Colonic mucosa (tissue), 4 donors: ENCODE measurements around the gene PCSK2. TPM values are rescaled to one million over a fixed set of nuclear protein-coding genes. Genes with fewer than 3 reads are reported as not detected.

Source experiments
- DNase-seq: peaks from one replicate; pipeline ENCODE4 v3.0.0-alpha.2; 2020
- H3K27ac ChIP-seq: fragments of 200-600 bp; one replicate; pipeline ENCODE4 v1.8.0; 2021
- H3K27me3 ChIP-seq: fragments of 200-600 bp; one replicate; pipeline ENCODE4 v1.8.0; 2021
- H3K36me3 ChIP-seq: fragments of 200-600 bp; one replicate; pipeline ENCODE4 v1.8.0; 2021
- H3K4me1 ChIP-seq: fragments of 200-600 bp; one replicate; pipeline ENCODE4 v1.8.0; 2021; ENCODE audit warnings: mild to moderate bottlenecking
- H3K4me3 ChIP-seq: fragments of 200-600 bp; one replicate; pipeline ENCODE4 v1.8.0; 2021
- H3K9ac ChIP-seq, 2 donors: one replicate each; pipeline ENCODE4 v1.7.0; 2013; ENCODE audit warnings: control low read depth in 2 of 2, low read depth in 2 of 2, low read length in 2 of 2
- H3K9me3 ChIP-seq: fragments of 200-600 bp; one replicate; pipeline ENCODE4 v1.8.0; 2021
- intact Hi-C: fragments of 100-400 bp; cut with DNase I; formaldehyde crosslinking; loops from one replicate; pipeline ENCODE4 v1.14.1; 2022
- total RNA-seq, 2 donors: library from RNA; stranded (reverse); fragmentation: NEBNext Ultra II Directional in 1 of 2; extraction: Animal tissue kit (Norgen Biotek cat#: 25700) in 1 of 2; gene quantifications; one replicate each; pipeline ENCODE4 v1.2.1, GENCODE V29; 2021
- TF ChIP-seq, protein P1 (sequence below): fragments of 200-600 bp; IDR thresholded peaks from one replicate; pipeline ENCODE4 v1.8.0; 2022; ENCODE audit warnings: antibody characterized with exemption, mild to moderate bottlenecking
- donor health status: healthy.
- donor health status: DM: no; HTN: no; CAD: no.
- donor health status: DM: no; HTN: no; CAD: no.

The PCSK2 gene
- total RNA-seq, 2 donors from 2014 or later, result 0.32 to 2.0 TPM

GRCh38 chr20:17350321-17350720, 123.5 kb downstream of the PCSK2 start:
- no peaks in the 10 kb centered on the region for H3K27me3 ChIP-seq
- H3K36me3 ChIP-seq, result no peaks in the 10 kb centered on the region
- intact Hi-C loops, result no loop called here
- no peak overlapping the region for H3K4me3 ChIP-seq
- H3K9ac ChIP-seq, result no peak overlapping the region
- TF ChIP-seq, protein P1, sequence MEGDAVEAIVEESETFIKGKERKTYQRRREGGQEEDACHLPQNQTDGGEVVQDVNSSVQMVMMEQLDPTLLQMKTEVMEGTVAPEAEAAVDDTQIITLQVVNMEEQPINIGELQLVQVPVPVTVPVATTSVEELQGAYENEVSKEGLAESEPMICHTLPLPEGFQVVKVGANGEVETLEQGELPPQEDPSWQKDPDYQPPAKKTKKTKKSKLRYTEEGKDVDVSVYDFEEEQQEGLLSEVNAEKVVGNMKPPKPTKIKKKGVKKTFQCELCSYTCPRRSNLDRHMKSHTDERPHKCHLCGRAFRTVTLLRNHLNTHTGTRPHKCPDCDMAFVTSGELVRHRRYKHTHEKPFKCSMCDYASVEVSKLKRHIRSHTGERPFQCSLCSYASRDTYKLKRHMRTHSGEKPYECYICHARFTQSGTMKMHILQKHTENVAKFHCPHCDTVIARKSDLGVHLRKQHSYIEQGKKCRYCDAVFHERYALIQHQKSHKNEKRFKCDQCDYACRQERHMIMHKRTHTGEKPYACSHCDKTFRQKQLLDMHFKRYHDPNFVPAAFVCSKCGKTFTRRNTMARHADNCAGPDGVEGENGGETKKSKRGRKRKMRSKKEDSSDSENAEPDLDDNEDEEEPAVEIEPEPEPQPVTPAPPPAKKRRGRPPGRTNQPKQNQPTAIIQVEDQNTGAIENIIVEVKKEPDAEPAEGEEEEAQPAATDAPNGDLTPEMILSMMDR, result no peak
- H3K27ac ChIP-seq, result no peak overlapping the region
- no peaks in the 10 kb centered on the region for H3K9me3 ChIP-seq
- H3K4me1 ChIP-seq, result no peaks in the 10 kb centered on the region
- DNase-seq, result no peak

DNA sequence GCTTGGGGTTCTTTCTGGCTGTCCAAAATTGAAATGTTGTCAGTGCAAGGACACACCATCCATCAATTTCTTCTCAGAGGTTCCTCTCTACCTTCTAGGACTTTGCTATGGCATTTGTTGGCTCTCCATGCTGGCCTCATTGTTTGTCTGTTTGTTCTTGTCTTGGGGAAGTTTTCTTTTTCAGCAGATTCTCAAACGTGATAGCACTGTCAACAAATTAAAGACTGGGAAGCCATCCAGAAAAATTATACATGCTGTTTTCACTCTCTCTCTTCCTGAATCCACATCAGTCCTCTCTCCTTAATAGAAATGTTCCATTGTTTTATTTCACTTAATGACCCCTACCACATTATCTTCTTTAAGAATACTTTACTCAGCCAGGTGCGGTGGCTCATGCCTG, 130.4 kb downstream of the PCSK2 start:
- Histone ChIP-seq H3K27ac (no peak overlapping the region), H3K36me3 (no peaks in the 10 kb centered on the region), H3K27me3 (no peaks in the 10 kb centered on the region), H3K9ac (no peak overlapping the region), H3K9me3 (no peaks in the 10 kb centered on the region), H3K4me3 (no peak overlapping the region), H3K4me1 (no peaks in the 10 kb centered on the region)
- intact Hi-C loops, result no loop called here
- DNase-seq, result no peak
- TF ChIP-seq, protein P1, result no peak

- Histone ChIP-seq H3K4me1 (no peaks in the 10 kb centered on the region), H3K4me3 (no peak overlapping the region), H3K27ac (no peak overlapping the region), H3K36me3 (no peaks in the 10 kb centered on the region), H3K9me3 (no peaks in the 10 kb centered on the region), H3K27me3 (no peaks in the 10 kb centered on the region), H3K9ac (no peak overlapping the region)
- intact Hi-C loops, result no loop called here
- DNase-seq, result no peak
- TF ChIP-seq, protein P1, result no peak
These were observed 132.0 kb downstream of the PCSK2 start for GRCh38 chr20:17358854-17359253.

DNA sequence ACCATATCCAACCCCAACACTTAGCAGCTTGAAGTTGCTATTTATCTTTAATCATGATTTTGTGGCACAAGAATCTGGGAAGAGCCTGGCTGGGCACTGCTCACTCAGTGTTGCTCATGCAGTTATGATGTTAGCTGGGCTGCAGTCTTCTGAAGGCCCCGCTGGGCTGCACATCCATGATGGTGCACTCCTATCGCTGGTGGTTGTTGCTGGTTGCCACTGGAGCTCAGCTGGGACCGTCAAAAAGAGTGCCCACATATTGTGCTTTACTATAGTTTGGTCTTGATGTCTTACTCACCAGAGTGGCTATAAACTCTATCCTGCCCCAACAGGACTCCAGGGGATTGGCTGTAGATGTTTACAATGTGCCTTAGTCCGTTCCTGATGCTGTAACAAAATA, 137.8 kb downstream of the PCSK2 start:
- Histone ChIP-seq H3K4me1 (no peaks in the 10 kb centered on the region), H3K27ac (no peak overlapping the region), H3K4me3 (no peak overlapping the region), H3K27me3 (no peaks in the 10 kb centered on the region), H3K9me3 (no peaks in the 10 kb centered on the region), H3K9ac (no peak overlapping the region), H3K36me3 (no peaks in the 10 kb centered on the region)
- no peak for DNase-seq
- intact Hi-C loops, result no loop called here
- TF ChIP-seq, protein P1, result no peak

GRCh38 chr20:17365831-17366230, 139.0 kb downstream of the PCSK2 start:
- TF ChIP-seq, protein P1, result no peak

DNA sequence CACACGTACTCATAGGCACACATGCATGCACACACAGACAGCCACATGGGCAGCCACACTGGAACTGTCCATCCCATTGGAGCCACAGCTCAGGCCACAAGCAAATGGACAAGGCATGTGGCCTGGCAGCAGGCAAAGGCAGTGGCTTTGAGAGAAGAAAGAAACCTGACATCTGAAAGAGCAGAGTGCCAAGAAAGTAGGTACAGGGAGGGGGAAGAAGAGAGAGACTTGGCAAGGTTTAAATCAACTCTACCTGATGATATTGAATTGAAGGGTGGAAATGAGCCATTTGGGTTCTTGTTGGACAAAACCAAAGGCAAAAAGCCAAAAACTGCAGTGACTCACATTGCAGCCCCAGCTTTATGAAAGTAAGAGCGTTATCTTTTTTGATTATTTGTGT, 142.7 kb downstream of the PCSK2 start:
- intact Hi-C loops, result no loop called here
- no peak overlapping the region for H3K27ac ChIP-seq
- no peaks in the 10 kb centered on the region for H3K36me3 ChIP-seq
- H3K4me1 ChIP-seq, result no peaks in the 10 kb centered on the region
- DNase-seq, result no peak
- H3K9ac ChIP-seq, result no peak overlapping the region
- H3K9me3 ChIP-seq, result no peaks in the 10 kb centered on the region
- no peaks in the 10 kb centered on the region for H3K27me3 ChIP-seq
- H3K4me3 ChIP-seq, result no peak overlapping the region
- TF ChIP-seq, protein P1, result no peak

More at GRCh38 chr20:17365831-17366230, 139.0 kb downstream of the PCSK2 start:
- no peak overlapping the region for H3K27ac ChIP-seq
- no peak for DNase-seq
- H3K4me1 ChIP-seq, result no peaks in the 10 kb centered on the region
- H3K9me3 ChIP-seq, result no peaks in the 10 kb centered on the region
- no peak overlapping the region for H3K9ac ChIP-seq
- no peaks in the 10 kb centered on the region for H3K27me3 ChIP-seq
- intact Hi-C loops, result no loop called here
- no peak overlapping the region for H3K4me3 ChIP-seq
- no peaks in the 10 kb centered on the region for H3K36me3 ChIP-seq
